ENCODE measurements around the gene TYW1B. TPM values are rescaled to one million over a fixed set of nuclear protein-coding genes. Genes with fewer than 3 reads are reported as not detected.

TYW1B gene
- total RNA-seq, 4 donors from 2014 or later = 1.7 to 4.5 (median 3.2) TPM

Small RNA genes lying within 50 kb of the gene (small RNA-seq; reads per million reads assigned to genes)
- 0 reads per million in 4 donors for gene AC211469.2
- 0 reads per million in 4 donors for gene MIR4650-2
- 0 reads per million in 4 donors for gene RN7SL377P
- 0 reads per million in 4 donors for gene RN7SL625P

Other genes with a start within 250 kb of the TYW1B start
- 10 to 100 TPM; 11.8 to 22.1 (median 14.6) TPM for gene POM121, start 96.9 kb upstream of the TYW1B start, total RNA-seq
- gene TRIM74, start 141.3 kb upstream of the TYW1B start, total RNA-seq = 1 to 10 TPM in 1 of 4 donors, not detected in 3; 2.6 TPM
- not detected for gene SPDYE8, start 201.6 kb upstream of the TYW1B start, total RNA-seq
- not detected for gene SPDYE11, start 229.7 kb upstream of the TYW1B start, total RNA-seq

Measured in gastroesophageal sphincter (tissue), 4 donors.